ENCODE measurements around the gene IFT57. TPM values are rescaled to one million over a fixed set of nuclear protein-coding genes. Genes with fewer than 3 reads are reported as not detected.

IFT57 gene
- total and polyA plus RNA-seq, 9 of the 15 experiments (the other 6 are each of a cell fraction or from before 2014, with no cell fraction given) = 1.5 to 20.1 (median 9.9) TPM

DNA sequence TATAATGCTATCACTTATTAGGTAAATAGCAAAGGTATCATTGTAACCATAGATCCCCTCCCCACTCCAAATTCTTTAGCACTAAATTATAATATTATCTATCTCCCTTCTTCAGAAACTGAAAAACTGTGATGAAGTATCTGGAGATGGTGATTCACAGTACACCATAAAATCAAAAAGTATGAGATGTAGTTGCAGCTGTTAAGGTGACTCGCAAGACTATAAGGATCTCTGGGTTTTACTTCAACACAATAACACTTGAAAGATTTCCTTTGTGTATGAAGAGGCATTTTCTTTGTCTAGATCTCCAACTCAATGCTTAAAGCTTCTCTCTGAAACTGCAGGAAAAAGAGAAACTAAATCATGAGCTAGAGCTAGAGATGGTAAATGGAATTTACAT is 46.9 kb downstream of the IFT57 start:
- TF ChIP-seq CHCHD3 (CRISPR knock-in tag; IDR thresholded peaks at IDR 0.05) (no peak), BCL6 (CRISPR knock-in tag; IDR thresholded peaks at IDR 0.05) (no peak), RAD21 (CRISPR knock-in tag; conservative IDR thresholded peaks at IDR 0.05 in 1 of 2, IDR thresholded peaks at IDR 0.05 in 1 of 2) (no peak), HNRNPLL (IDR thresholded peaks at IDR 0.05; ENCODE audit: low read depth, low read length, poor library complexity, severe bottlenecking) (no peak), SAFB2 (IDR thresholded peaks at IDR 0.05; ENCODE audit: borderline replicate concordance, low read depth, low read length, severe bottlenecking) (no peak), ZNF232 (CRISPR knock-in tag; IDR thresholded peaks at IDR 0.05) (no peak), SLC30A9 (CRISPR knock-in tag; IDR thresholded peaks at IDR 0.05) (no peak), KLF10 (CRISPR knock-in tag; IDR thresholded peaks at IDR 0.05) (no peak), HEY1 (CRISPR knock-in tag; IDR thresholded peaks at IDR 0.05; ENCODE audit: borderline replicate concordance) (no peak)
- ATAC-seq (no peak), FAIRE-seq (no peak), DNase-seq (ENCODE audit: extremely low read depth in 1 of 4, low spot score in 3 of 4) (no peak)
- POLR2A ChIA-PET = no interaction called here
- 100% methylated on average over 1 of the region's 1 CpG for WGBS (ENCODE audit: insufficient coverage, low coverage, missing lambda C conversion rate)
- no peak overlapping the region for H3K27ac ChIP-seq (ENCODE audit: extremely low read depth, low read depth, low read length)
- H3K9me3 ChIP-seq (replicated peaks; ENCODE audit: control insufficient read depth, insufficient read depth, low read depth, low read length) = no peaks in the 10 kb centered on the region
- intact Hi-C loops (cut with micrococcal nuclease) (no loop called here), in situ Hi-C loops (cut with MboI) (no loop called here)
- H3K27me3 ChIP-seq (ENCODE audit: control insufficient read depth in 2 of 2, insufficient read depth in 2 of 2, low read length in 2 of 2) = no peaks in the 10 kb centered on the region
- H4K20me1 ChIP-seq (replicated peaks; ENCODE audit: control insufficient read depth, insufficient read depth, low read length) = no peaks in the 10 kb centered on the region
- no peak overlapping the region for H3K9ac ChIP-seq (ENCODE audit: insufficient read depth in 1 of 2, low read depth in 2 of 2, low read length in 2 of 2)
- H2AFZ ChIP-seq (ENCODE audit: low read depth, low read length) = no peak overlapping the region
- CTCF ChIA-PET (ENCODE audit: low intra/inter-chr PET ratio) = no interaction called here
- H3K4me1 ChIP-seq (replicated peaks in 1 of 2; ENCODE audit: control insufficient read depth in 2 of 2, insufficient read depth in 2 of 2, low read length in 2 of 2) = peaks cover 0 to 2% of the 10 kb centered on the region in 2 experiments; a peak in 2 of 5 replicates
- no peaks in the 10 kb centered on the region for H3K36me3 ChIP-seq (ENCODE audit: control insufficient read depth, insufficient read depth, low read length)
- H3K9me1 ChIP-seq (ENCODE audit: control insufficient read depth, insufficient read depth, low read length) = no peaks in the 10 kb centered on the region
- H3K79me2 ChIP-seq (ENCODE audit: control insufficient read depth, insufficient read depth, low read length) = no peaks in the 10 kb centered on the region
- no TSS peak for BruUV-seq (replicated peaks)
- no peak overlapping the region for H3K4me2 ChIP-seq (ENCODE audit: insufficient read depth, low read length)
- no peak overlapping the region for H3K4me3 ChIP-seq
